GM18498 (cell line): ENCODE data around the gene TAF3.

ENCODE experiments used
- ATAC-seq: cut with Tn5 transposase; IDR thresholded peaks from one replicate; pipeline ENCODE4 v1.9.1; 2021; ENCODE audit warnings: mild to moderate bottlenecking, moderate library complexity; ENCODE audit not compliant: unreplicated experiment

TAF3 gene

GRCh38 chr10:7872041-7872442 lies 53.7 kb downstream of the TAF3 start:
- ATAC-seq = no peak

- no peak for ATAC-seq
These were observed 56.6 kb downstream of the TAF3 start for GRCh38 chr10:7874864-7875263.

- ATAC-seq = no peak
These were observed 58.3 kb downstream of the TAF3 start for GRCh38 chr10:7876541-7877127.

GRCh38 chr10:7881119-7881518 lies 62.8 kb downstream of the TAF3 start:
- ATAC-seq = no peak

- no peak for ATAC-seq
These were observed 67.8 kb downstream of the TAF3 start for GRCh38 chr10:7886056-7886455.

GRCh38 chr10:7887174-7887816 lies 69.0 kb downstream of the TAF3 start:
- ATAC-seq = no peak

GRCh38 chr10:7889947-7890542 lies 71.7 kb downstream of the TAF3 start:
- ATAC-seq = peak; percentile 58

GRCh38 chr10:7890781-7891180 lies 72.5 kb downstream of the TAF3 start:
- no peak for ATAC-seq

- ATAC-seq = no peak
These were observed 73.3 kb downstream of the TAF3 start for GRCh38 chr10:7891634-7892033.

GRCh38 chr10:7892146-7892545 lies 73.8 kb downstream of the TAF3 start:
- ATAC-seq = no peak

GRCh38 chr10:7895699-7896090 lies 77.4 kb downstream of the TAF3 start:
- ATAC-seq = no peak

- ATAC-seq = no peak
These were observed 78.0 kb downstream of the TAF3 start for GRCh38 chr10:7896297-7896696.

GRCh38 chr10:7901256-7901655 lies 83.0 kb downstream of the TAF3 start:
- no peak for ATAC-seq

- ATAC-seq = no peak
These were observed 84.1 kb downstream of the TAF3 start for GRCh38 chr10:7902413-7902812.

GRCh38 chr10:7903851-7904250 lies 85.5 kb downstream of the TAF3 start:
- no peak for ATAC-seq

- ATAC-seq = no peak
These were observed 87.8 kb downstream of the TAF3 start for GRCh38 chr10:7906128-7906527.

- ATAC-seq = no peak
These were observed 90.4 kb downstream of the TAF3 start for GRCh38 chr10:7908541-7909210.

- ATAC-seq = no peak
These were observed 95.0 kb downstream of the TAF3 start for GRCh38 chr10:7913126-7913872.

- ATAC-seq = no peak
These were observed 97.7 kb downstream of the TAF3 start for GRCh38 chr10:7915923-7916536.

- ATAC-seq = no peak
These were observed 99.4 kb downstream of the TAF3 start for GRCh38 chr10:7917736-7918135.

- ATAC-seq = no peak
These were observed 104.4 kb downstream of the TAF3 start for GRCh38 chr10:7922707-7923106.
